Esophagus squamous epithelium (tissue), 4 donors: ENCODE measurements around the gene YIF1A.

Experiments
- POLR2A ChIP-seq, 4 donors: fragments of 450-650 bp; IDR thresholded peaks; one replicate each; pipeline ENCODE4 v1.6.1; 2017; ENCODE audit warnings: antibody characterized with exemption in 4 of 4, mild to moderate bottlenecking in 4 of 4, moderate library complexity in 3 of 4
- TF ChIP-seq, protein P1 (sequence below), 6 experiments: fragments of 450-650 bp in 4 of 6; fragments of 200-600 bp in 2 of 6; sonication (generic) in 2 of 6; IDR thresholded peaks; one replicate each; pipeline ENCODE4 v1.5.1; 2016 to 2019; ENCODE audit warnings: antibody characterized with exemption in 6 of 6, mild to moderate bottlenecking in 4 of 6, moderate library complexity in 4 of 6

DNA sequence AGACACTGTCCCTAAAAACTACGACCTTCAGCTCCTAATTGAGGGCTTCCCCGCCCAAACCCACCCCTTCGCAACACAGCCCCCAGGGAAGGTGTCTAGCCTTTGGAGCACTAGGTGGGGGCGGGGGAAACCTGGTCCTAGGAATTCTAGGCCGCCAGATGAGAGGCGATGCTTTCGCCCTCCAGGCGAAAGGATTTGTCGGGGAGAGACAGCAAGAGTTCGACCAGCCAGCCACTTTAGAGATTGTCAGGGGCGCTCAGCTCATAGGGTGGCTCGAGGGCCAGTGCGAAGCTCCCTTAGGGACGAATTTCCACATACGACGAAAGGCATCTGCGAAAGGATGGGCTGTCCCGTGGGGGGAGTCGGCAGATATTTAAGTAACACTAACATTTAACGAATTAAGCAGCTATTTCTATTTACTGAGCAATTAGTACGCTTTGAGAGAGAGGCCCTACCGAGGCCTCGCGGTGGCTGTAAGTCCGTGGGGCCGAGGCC is 22.6 kb upstream of the YIF1A start:
- TF ChIP-seq, protein P1, sequence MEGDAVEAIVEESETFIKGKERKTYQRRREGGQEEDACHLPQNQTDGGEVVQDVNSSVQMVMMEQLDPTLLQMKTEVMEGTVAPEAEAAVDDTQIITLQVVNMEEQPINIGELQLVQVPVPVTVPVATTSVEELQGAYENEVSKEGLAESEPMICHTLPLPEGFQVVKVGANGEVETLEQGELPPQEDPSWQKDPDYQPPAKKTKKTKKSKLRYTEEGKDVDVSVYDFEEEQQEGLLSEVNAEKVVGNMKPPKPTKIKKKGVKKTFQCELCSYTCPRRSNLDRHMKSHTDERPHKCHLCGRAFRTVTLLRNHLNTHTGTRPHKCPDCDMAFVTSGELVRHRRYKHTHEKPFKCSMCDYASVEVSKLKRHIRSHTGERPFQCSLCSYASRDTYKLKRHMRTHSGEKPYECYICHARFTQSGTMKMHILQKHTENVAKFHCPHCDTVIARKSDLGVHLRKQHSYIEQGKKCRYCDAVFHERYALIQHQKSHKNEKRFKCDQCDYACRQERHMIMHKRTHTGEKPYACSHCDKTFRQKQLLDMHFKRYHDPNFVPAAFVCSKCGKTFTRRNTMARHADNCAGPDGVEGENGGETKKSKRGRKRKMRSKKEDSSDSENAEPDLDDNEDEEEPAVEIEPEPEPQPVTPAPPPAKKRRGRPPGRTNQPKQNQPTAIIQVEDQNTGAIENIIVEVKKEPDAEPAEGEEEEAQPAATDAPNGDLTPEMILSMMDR (IDR thresholded peaks at IDR 0.05), result peak in 2 of 6 experiments; percentile 85 to 91
- no peak for TF ChIP-seq POLR2A (IDR thresholded peaks at IDR 0.05)
